SK-N-SH (cell line): Measurements from ENCODE around the gene QRICH2. TPM values are rescaled to one million over a fixed set of nuclear protein-coding genes. Genes with fewer than 3 reads are reported as not detected.
"Not testable (repeated sequence)": the region's sequence is repeated elsewhere in the genome, so short reads cannot be mapped to it uniquely, and the experiment has no call there.

Source experiments
- CTCF ChIA-PET: fragments of 300-600, 350-600 bp; formaldehyde crosslinking; extraction: SDS; loops from one replicate; lab custom pipeline; 2021; lab: Yijun Ruan, JAX
- POLR2A ChIA-PET: fragments of 350-600 bp; sonication (Branson Sonifier 250); formaldehyde crosslinking; extraction: SDS; loops from one replicate; lab custom pipeline; 2020; ENCODE audit warnings: antibody characterized with exemption, inconsistent platforms; lab: Yijun Ruan, JAX
- DNase-seq: peaks from one replicate; pipeline ENCODE4 v3.0.0; 2012
- H2AFZ ChIP-seq: fragments of 200-600 bp; sonication (generic); 2 replicates; pipeline ENCODE4 v1.8.1; 2016; ENCODE audit warnings: antibody characterized with exemption, mild to moderate bottlenecking, low read depth
- H3F3A ChIP-seq: fragments of 200-600 bp; sonication (generic); replicated peaks from 2 replicates; pipeline ENCODE3; 2016; ENCODE audit warnings: antibody characterized with exemption, mild to moderate bottlenecking; ENCODE audit not compliant: insufficient read depth
- H3K27ac ChIP-seq, 2 experiments: fragments of 200-500 bp in 1 of 2; fragments of 200-600 bp in 1 of 2; sonication (Bioruptor generic) in 1 of 2; sonication (generic), shearing (Covaris generic) in 1 of 2; 2 replicates each; pipeline versions ENCODE4 v1.5.1 to v1.6.1; 2014 to 2016; ENCODE audit warnings: low read depth in 2 of 2, inconsistent platforms in 1 of 2, low read length in 1 of 2, mild to moderate bottlenecking in 1 of 2, mixed read lengths in 1 of 2
- H3K27me3 ChIP-seq: fragments of 200-600 bp; sonication (generic), shearing (Covaris generic); 2 replicates; pipeline ENCODE4 v1.6.1; 2016; ENCODE audit warnings: mixed run types; ENCODE audit not compliant: insufficient read depth
- H3K36me3 ChIP-seq, 2 experiments: fragments of 200-500 bp in 1 of 2; fragments of 200-600 bp in 1 of 2; sonication (Bioruptor generic) in 1 of 2; sonication (generic) in 1 of 2; replicated peaks in 1 of 2; 2 replicates each; pipeline versions ENCODE3 to v1.5.1; 2014 to 2016; ENCODE audit warnings: low read length in 1 of 2, mild to moderate bottlenecking in 1 of 2; ENCODE audit not compliant: insufficient read depth in 2 of 2, control insufficient read depth in 1 of 2
- H3K4me1 ChIP-seq, 2 experiments: fragments of 200-500 bp in 1 of 2; fragments of 200-600 bp in 1 of 2; sonication (Bioruptor generic) in 1 of 2; sonication (generic), shearing (Covaris generic) in 1 of 2; 2 replicates each; pipeline versions ENCODE4 v1.5.1 to v1.6.1; 2014 to 2016; ENCODE audit warnings: low read depth in 1 of 2, low read length in 1 of 2, mixed run types in 1 of 2; ENCODE audit not compliant: insufficient read depth in 2 of 2, control insufficient read depth in 1 of 2
- H3K4me2 ChIP-seq: fragments of 200-600 bp; sonication (generic), shearing (Covaris generic); 2 replicates; pipeline ENCODE4 v1.6.1; 2017; ENCODE audit warnings: mixed run types
- H3K4me3 ChIP-seq, 2 experiments: fragments of 200-500 bp in 1 of 2; fragments of 200-600 bp in 1 of 2; sonication (Bioruptor generic) in 1 of 2; sonication (generic), shearing (Covaris generic) in 1 of 2; 2 replicates each; pipeline versions ENCODE4 v1.5.1 to v1.8.1; 2014 to 2016; ENCODE audit warnings: low read depth in 2 of 2, inconsistent platforms in 1 of 2, low read length in 1 of 2, mild to moderate bottlenecking in 1 of 2, mixed read lengths in 1 of 2, moderate library complexity in 1 of 2
- H3K79me2 ChIP-seq: fragments of 200-600 bp; sonication (generic); 2 replicates; pipeline ENCODE4 v1.8.1; 2017; ENCODE audit warnings: mild to moderate bottlenecking; ENCODE audit not compliant: insufficient read depth
- H3K9ac ChIP-seq: fragments of 200-600 bp; sonication (generic); 2 replicates; pipeline ENCODE4 v1.6.1; 2017; ENCODE audit warnings: mixed run types
- H3K9me2 ChIP-seq: fragments of 200-600 bp; sonication (generic); 2 replicates; pipeline ENCODE4 v1.6.1; 2017; ENCODE audit warnings: mixed run types
- H3K9me3 ChIP-seq: fragments of 200-600 bp; sonication (generic); 2 replicates; pipeline ENCODE4 v1.6.1; 2017; ENCODE audit warnings: mixed run types, mild to moderate bottlenecking, moderate library complexity
- H4K20me1 ChIP-seq: fragments of 200-600 bp; sonication (generic); 2 replicates; pipeline ENCODE4 v1.6.1; 2017; ENCODE audit warnings: mild to moderate bottlenecking, mixed run types; ENCODE audit not compliant: insufficient read depth
- ELF1 ChIP-seq: IDR thresholded peaks from 2 replicates; pipeline ENCODE4 v1.4.0; 2012
- EP300 ChIP-seq, 2 experiments: IDR thresholded peaks; 2 replicates each; pipeline versions ENCODE4 v1.4.0 to v1.6.1; 2012; ENCODE audit warnings: borderline replicate concordance in 1 of 2, low read depth in 1 of 2, low read length in 1 of 2
- FOSL2 ChIP-seq: IDR thresholded peaks from 2 replicates; pipeline ENCODE4 v1.4.0; 2012; ENCODE audit warnings: low read depth, mild to moderate bottlenecking, moderate library complexity, borderline replicate concordance
- GATA2 ChIP-seq: sonication (generic); formaldehyde crosslinking; IDR thresholded peaks from 2 replicates; pipeline ENCODE4 v1.5.0; 2020; ENCODE audit warnings: mild to moderate bottlenecking, missing genetic modification reagents
- MAX ChIP-seq: IDR thresholded peaks from 2 replicates; pipeline ENCODE4 v1.4.0; 2012; ENCODE audit warnings: low read depth
- MEF2A ChIP-seq: IDR thresholded peaks from 2 replicates; pipeline ENCODE4 v1.4.0; 2012; ENCODE audit warnings: low read depth, borderline replicate concordance
- REST ChIP-seq: IDR thresholded peaks from 2 replicates; pipeline ENCODE4 v1.6.1; 2012; ENCODE audit warnings: mild to moderate bottlenecking, low read depth, low read length, moderate library complexity
- TAF1 ChIP-seq: IDR thresholded peaks from 2 replicates; pipeline ENCODE4 v1.6.1; 2012; ENCODE audit warnings: low read depth, mild to moderate bottlenecking, low read length, moderate library complexity, borderline replicate concordance
- TCF12 ChIP-seq: IDR thresholded peaks from 2 replicates; pipeline ENCODE4 v1.4.0; 2012
- WGBS: methylation state at CpG from one replicate; pipeline ENCODE4 v1.1.6; 2017; ENCODE audit warnings: low lambda C conversion rate; 5-methylcytosine and 5-hydroxymethylcytosine counted together
- polyA plus RNA-seq, 3 experiments: library from polyadenylated mRNA; depleted of rRNA; stranded (reverse); fragments of >200 nt; gene quantifications; 2 replicates each; pipeline ENCODE4 v1.2.3, GENCODE V29; 2012
- TF ChIP-seq, protein P1 (sequence below): fragments of 150-350 bp; IDR thresholded peaks from 2 replicates; pipeline ENCODE4 v1.6.1; 2016; ENCODE audit warnings: mild to moderate bottlenecking, low read depth, low read length
- TF ChIP-seq, protein P2 (sequence below): fragments of 150-350 bp; IDR thresholded peaks from 2 replicates; pipeline ENCODE4 v1.6.1; 2017; ENCODE audit warnings: antibody characterized with exemption, low read length, low read depth, borderline replicate concordance

The QRICH2 gene
- polyA plus RNA-seq, 1 of the 3 experiments (the other 2 are of a cell fraction) = 6.2 TPM

DNA sequence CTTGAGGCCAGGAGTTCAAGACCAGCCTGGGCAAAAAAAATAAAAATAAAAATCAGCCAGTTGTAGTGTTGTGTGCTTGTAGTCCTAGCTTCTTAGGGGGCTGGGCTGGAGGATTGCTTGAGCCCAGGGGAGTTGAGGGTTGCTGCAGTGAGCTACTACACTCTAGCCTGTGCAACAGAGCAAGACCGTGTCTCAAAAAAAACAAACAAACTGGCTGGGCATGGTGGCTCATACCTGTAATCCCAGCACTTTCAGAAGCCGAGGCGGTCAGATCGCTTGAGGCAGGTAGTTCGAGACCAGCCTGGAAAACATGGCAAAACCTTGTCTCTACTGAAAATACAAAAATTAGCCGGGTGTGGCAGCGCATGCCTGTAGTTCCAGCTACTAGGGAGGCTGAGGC, 47.9 kb downstream of the QRICH2 start:
- H3K4me2 ChIP-seq = no peak overlapping the region
- ChIA-PET CTCF (interaction anchor here (2.5 to 8.1 kb wide), 3 partner anchors 19 to 138 kb away, joined by 7 to 86 read pairs (median 7); no protein-coding TSS in a partner anchor), POLR2A (no interaction called here)
- no peak overlapping the region for H3K27ac ChIP-seq
- H4K20me1 ChIP-seq = no peaks in the 10 kb centered on the region
- DNase-seq = no peak
- no peaks in the 10 kb centered on the region for H3K79me2 ChIP-seq
- 95% methylated on average over 7 of the region's 7 CpGs for WGBS
- no peaks in the 10 kb centered on the region for H3K27me3 ChIP-seq
- no peak overlapping the region for H2AFZ ChIP-seq
- no peak overlapping the region for H3K9ac ChIP-seq
- H3K4me3 ChIP-seq = no peak overlapping the region
- H3F3A ChIP-seq = peaks cover 18% of the 10 kb centered on the region
- no peaks in the 10 kb centered on the region for H3K9me3 ChIP-seq
- no peaks in the 10 kb centered on the region for H3K9me2 ChIP-seq
- H3K36me3 ChIP-seq = no peaks in the 10 kb centered on the region
- peaks cover 0 to 3% of the 10 kb centered on the region in 2 experiments; a peak in 3 of 4 replicates for H3K4me1 ChIP-seq
- no peak for TF ChIP-seq REST
- TF ChIP-seq, all 33 proteins: peak for 0

GRCh38 chr17:76256430-76257050, 51.5 kb downstream of the QRICH2 start:
- not testable (repeated sequence) for H3K79me2 ChIP-seq, H3K9me2 ChIP-seq, H2AFZ ChIP-seq, H3K36me3 ChIP-seq, H3K9ac ChIP-seq, DNase-seq, H3K27me3 ChIP-seq, H3K9me3 ChIP-seq, H3K27ac ChIP-seq, H3F3A ChIP-seq, H4K20me1 ChIP-seq, H3K4me1 ChIP-seq, H3K4me2 ChIP-seq, H3K4me3 ChIP-seq
- 83% methylated on average over 19 of the region's 19 CpGs for whole genome bisulfite sequencing
- ChIA-PET CTCF (interaction anchor here (0.6 to 4.4 kb wide), 3 partner anchors 23 to 202 kb away, joined by 3 to 21 read pairs (median 4); no protein-coding TSS in a partner anchor), POLR2A (interaction anchor here (0.5 kb wide), 1 partner anchor 117 kb away, joined by 3 read pairs; no protein-coding TSS in a partner anchor)

DNA sequence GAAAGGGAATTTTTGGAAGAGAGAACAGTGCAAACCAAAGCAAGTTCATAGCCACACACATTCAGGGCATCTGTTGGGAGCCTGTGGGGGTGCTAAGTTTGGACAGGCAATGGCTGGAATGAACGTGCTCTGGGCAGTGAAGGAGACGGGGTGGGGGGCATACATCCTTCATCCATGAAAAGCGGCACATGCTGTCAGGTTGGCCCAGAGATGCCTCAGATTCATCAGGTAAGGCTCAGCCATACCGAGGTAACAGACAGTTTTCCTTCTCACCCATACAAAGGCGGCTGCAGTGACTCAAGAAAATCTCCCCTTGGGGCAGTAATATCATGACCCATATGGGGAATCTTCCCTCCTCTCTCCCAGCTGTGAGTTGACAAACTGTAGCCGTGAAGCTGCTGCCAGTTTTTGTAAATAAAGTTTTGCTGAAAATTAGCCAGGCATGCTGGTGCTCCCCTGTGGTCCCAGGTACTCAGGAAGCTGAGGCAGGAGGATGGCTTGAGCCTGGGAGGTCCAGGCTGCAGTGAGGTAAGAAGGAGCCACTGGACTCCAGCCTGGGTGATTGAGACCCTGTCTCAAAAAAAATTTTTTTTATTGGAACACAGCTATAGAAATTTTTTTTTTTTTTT, 52.2 kb downstream of the QRICH2 start:
- Histone ChIP-seq H3K27me3 (no peaks in the 10 kb centered on the region), H3K9ac (no peak overlapping the region), H4K20me1 (no peaks in the 10 kb centered on the region), H3K79me2 (no peaks in the 10 kb centered on the region), H3K9me3 (no peaks in the 10 kb centered on the region), H3K27ac (no peak overlapping the region), H3K9me2 (no peaks in the 10 kb centered on the region), H2AFZ (no peak overlapping the region), H3F3A (no peaks in the 10 kb centered on the region), H3K4me1 (no peaks in the 10 kb centered on the region; a peak in 1 of 4 replicates), H3K4me3 (no peak overlapping the region), H3K36me3 (no peaks in the 10 kb centered on the region), H3K4me2 (no peak overlapping the region)
- POLR2A ChIA-PET = no interaction called here
- CTCF ChIA-PET = interaction anchor here (1.4 to 4.4 kb wide), 3 partner anchors 15 to 152 kb away, joined by 4 to 21 read pairs (median 4); partner anchors contain the start of gene RNF157
- WGBS = 67% methylated on average over 5 of the region's 6 CpGs
- no peak for DNase-seq
- TF ChIP-seq MAX (no peak), TAF1 (no peak), ELF1 (no peak), GATA2 (CRISPR knock-in tag) (no peak), MEF2A (no peak), EP300 (IDR thresholded peaks at IDR 0.05; ENCODE audit: borderline replicate concordance in 1 of 2, low read depth in 1 of 2, low read length in 1 of 2) (no peak), FOSL2 (no peak), TCF12 (no peak)
- TF ChIP-seq, protein P1, sequence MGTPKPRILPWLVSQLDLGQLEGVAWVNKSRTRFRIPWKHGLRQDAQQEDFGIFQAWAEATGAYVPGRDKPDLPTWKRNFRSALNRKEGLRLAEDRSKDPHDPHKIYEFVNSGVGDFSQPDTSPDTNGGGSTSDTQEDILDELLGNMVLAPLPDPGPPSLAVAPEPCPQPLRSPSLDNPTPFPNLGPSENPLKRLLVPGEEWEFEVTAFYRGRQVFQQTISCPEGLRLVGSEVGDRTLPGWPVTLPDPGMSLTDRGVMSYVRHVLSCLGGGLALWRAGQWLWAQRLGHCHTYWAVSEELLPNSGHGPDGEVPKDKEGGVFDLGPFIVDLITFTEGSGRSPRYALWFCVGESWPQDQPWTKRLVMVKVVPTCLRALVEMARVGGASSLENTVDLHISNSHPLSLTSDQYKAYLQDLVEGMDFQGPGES = no peak
- TF ChIP-seq, protein P2, sequence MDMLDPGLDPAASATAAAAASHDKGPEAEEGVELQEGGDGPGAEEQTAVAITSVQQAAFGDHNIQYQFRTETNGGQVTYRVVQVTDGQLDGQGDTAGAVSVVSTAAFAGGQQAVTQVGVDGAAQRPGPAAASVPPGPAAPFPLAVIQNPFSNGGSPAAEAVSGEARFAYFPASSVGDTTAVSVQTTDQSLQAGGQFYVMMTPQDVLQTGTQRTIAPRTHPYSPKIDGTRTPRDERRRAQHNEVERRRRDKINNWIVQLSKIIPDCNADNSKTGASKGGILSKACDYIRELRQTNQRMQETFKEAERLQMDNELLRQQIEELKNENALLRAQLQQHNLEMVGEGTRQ = no peak
